Measurements from ENCODE around the gene FBXW7. TPM values are rescaled to one million over a fixed set of nuclear protein-coding genes. Genes with fewer than 3 reads are reported as not detected.

Gene FBXW7
- total RNA-seq, 3 donors from 2014 or later (not counting 1 experiment from before 2014, with no cell fraction given): 172 to 202 (median 175) TPM

GRCh38 chr4:152572417-152573086, 36.7 kb upstream of the FBXW7 start:
- no peaks in the 10 kb centered on the region for H3K36me3 ChIP-seq (ENCODE audit: control insufficient read depth, insufficient read depth, low read length)
- DNase-seq: no peak
- no peak overlapping the region for H3K4me3 ChIP-seq (ENCODE audit: low read length)
- TF ChIP-seq CTCF (IDR thresholded peaks at IDR 0.05): no peak
- no peaks in the 10 kb centered on the region for H3K4me1 Mint-ChIP-seq
- no peaks in the 10 kb centered on the region for H3K4me1 ChIP-seq (ENCODE audit: control insufficient read depth, insufficient read depth, low read length)
- 62% methylated on average over 7 of the region's 9 CpGs for WGBS (ENCODE audit: insufficient coverage)
- no peak overlapping the region for H3K27ac Mint-ChIP-seq
- no peaks in the 10 kb centered on the region for H3K36me3 Mint-ChIP-seq
- ATAC-seq: no peak
- intact Hi-C loops (cut with micrococcal nuclease): no loop called here
- no peaks in the 10 kb centered on the region for H3K9me3 Mint-ChIP-seq
- no peaks in the 10 kb centered on the region for H3K9me3 ChIP-seq (ENCODE audit: control insufficient read depth, insufficient read depth, low read length)
- H3K27me3 ChIP-seq (ENCODE audit: control insufficient read depth, insufficient read depth, low read length): peaks cover 4% of the 10 kb centered on the region
- H3K27me3 Mint-ChIP-seq (ENCODE audit: low read depth in 2 of 2): peaks cover 14 to 33% of the 10 kb centered on the region in 2 donors
- no peak overlapping the region for H3K27ac ChIP-seq (ENCODE audit: low read length)
- no peak overlapping the region for H3K4me3 Mint-ChIP-seq

- Mint-ChIP-seq H3K4me1 (no peaks in the 10 kb centered on the region), H3K27ac (no peak overlapping the region), H3K27me3 (ENCODE audit: low read depth in 2 of 2) (peaks cover 14 to 33% of the 10 kb centered on the region in 2 donors), H3K9me3 (no peaks in the 10 kb centered on the region), H3K4me3 (no peak overlapping the region), H3K36me3 (no peaks in the 10 kb centered on the region)
- peaks cover 4% of the 10 kb centered on the region for H3K27me3 ChIP-seq (ENCODE audit: control insufficient read depth, insufficient read depth, low read length)
- H3K36me3 ChIP-seq (ENCODE audit: control insufficient read depth, insufficient read depth, low read length): no peaks in the 10 kb centered on the region
- intact Hi-C loops (cut with micrococcal nuclease): no loop called here
- no peak for TF ChIP-seq CTCF (IDR thresholded peaks at IDR 0.05)
- no peak overlapping the region for H3K4me3 ChIP-seq (ENCODE audit: low read length)
- no peaks in the 10 kb centered on the region for H3K4me1 ChIP-seq (ENCODE audit: control insufficient read depth, insufficient read depth, low read length)
- ATAC-seq (no peak), DNase-seq (no peak)
- no CpG with 5 or more reads among the region's 1 CpG for WGBS (ENCODE audit: insufficient coverage)
- H3K9me3 ChIP-seq (ENCODE audit: control insufficient read depth, insufficient read depth, low read length): no peaks in the 10 kb centered on the region
- H3K27ac ChIP-seq (ENCODE audit: low read length): no peak overlapping the region
Observed at GRCh38 chr4:152571770-152572169, 35.9 kb upstream of the FBXW7 start.

DNA sequence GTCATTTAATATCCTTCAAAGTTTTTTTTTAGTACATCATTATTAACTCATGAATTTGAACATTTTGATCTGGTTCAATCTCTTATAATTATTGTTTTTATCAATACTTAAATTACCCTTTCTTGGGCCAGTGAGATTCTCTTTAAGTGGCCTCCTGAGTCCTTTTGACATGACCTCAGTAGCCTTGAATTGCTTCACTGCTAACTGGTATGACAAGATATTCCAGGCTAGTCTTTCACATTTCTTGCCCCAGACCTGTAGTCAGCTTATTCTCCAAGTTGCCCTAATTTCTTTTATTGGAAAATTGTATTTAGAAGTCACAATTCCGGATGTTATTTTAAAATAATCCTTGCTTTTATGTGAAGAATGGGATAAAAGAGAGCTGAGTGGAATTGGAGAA, 35.4 kb upstream of the FBXW7 start:
- DNase-seq (no peak), ATAC-seq (no peak)
- H3K27ac Mint-ChIP-seq: no peak overlapping the region
- Histone ChIP-seq H3K27me3 (ENCODE audit: control insufficient read depth, insufficient read depth, low read length) (peaks cover 4% of the 10 kb centered on the region), H3K9me3 (ENCODE audit: control insufficient read depth, insufficient read depth, low read length) (no peaks in the 10 kb centered on the region), H3K36me3 (ENCODE audit: control insufficient read depth, insufficient read depth, low read length) (no peaks in the 10 kb centered on the region), H3K27ac (ENCODE audit: low read length) (no peak overlapping the region), H3K4me3 (ENCODE audit: low read length) (no peak overlapping the region), H3K4me1 (ENCODE audit: control insufficient read depth, insufficient read depth, low read length) (no peaks in the 10 kb centered on the region)
- WGBS (ENCODE audit: insufficient coverage): 79% methylated on average over 1 of the region's 1 CpG
- no peaks in the 10 kb centered on the region for H3K36me3 Mint-ChIP-seq
- intact Hi-C loops (cut with micrococcal nuclease): no loop called here
- H3K9me3 Mint-ChIP-seq: no peaks in the 10 kb centered on the region
- H3K27me3 Mint-ChIP-seq (ENCODE audit: low read depth in 2 of 2): peaks cover 14 to 33% of the 10 kb centered on the region in 2 donors
- no peaks in the 10 kb centered on the region for H3K4me1 Mint-ChIP-seq
- no peak overlapping the region for H3K4me3 Mint-ChIP-seq
- TF ChIP-seq CTCF (IDR thresholded peaks at IDR 0.05): no peak

DNA sequence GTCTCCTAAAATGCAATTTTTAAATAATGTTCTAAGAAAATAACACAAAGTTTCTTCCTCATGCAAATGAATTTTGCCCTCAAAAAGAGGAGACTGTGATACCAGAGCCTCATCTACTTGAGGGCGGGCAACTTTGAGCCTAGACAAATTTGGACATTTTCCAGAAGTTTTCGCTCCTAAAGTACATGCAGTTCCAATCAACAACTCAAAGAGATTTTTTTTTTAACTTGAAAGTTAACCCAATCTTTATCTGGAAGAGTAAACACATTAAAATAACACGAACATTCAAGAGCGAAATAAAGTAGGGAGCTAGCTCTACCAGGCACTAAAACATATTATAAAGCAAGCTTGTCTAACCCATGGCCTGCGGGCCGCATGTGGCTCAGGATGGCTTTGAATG, 29.4 kb upstream of the FBXW7 start:
- intact Hi-C loops (cut with micrococcal nuclease): no loop called here
- ATAC-seq (no peak), DNase-seq (no peak)
- Histone ChIP-seq H3K36me3 (ENCODE audit: control insufficient read depth, insufficient read depth, low read length) (no peaks in the 10 kb centered on the region), H3K27ac (ENCODE audit: low read length) (no peak overlapping the region), H3K27me3 (ENCODE audit: control insufficient read depth, insufficient read depth, low read length) (no peaks in the 10 kb centered on the region), H3K4me1 (ENCODE audit: control insufficient read depth, insufficient read depth, low read length) (no peaks in the 10 kb centered on the region), H3K9me3 (ENCODE audit: control insufficient read depth, insufficient read depth, low read length) (no peaks in the 10 kb centered on the region), H3K4me3 (ENCODE audit: low read length) (no peak overlapping the region)
- Mint-ChIP-seq H3K27me3 (ENCODE audit: low read depth in 2 of 2) (no peaks in the 10 kb centered on the region), H3K4me1 (no peaks in the 10 kb centered on the region), H3K9me3 (no peaks in the 10 kb centered on the region), H3K27ac (no peak overlapping the region), H3K4me3 (no peak overlapping the region), H3K36me3 (no peaks in the 10 kb centered on the region)
- WGBS (ENCODE audit: insufficient coverage): 97% methylated on average over 6 of the region's 6 CpGs
- no peak for TF ChIP-seq CTCF (IDR thresholded peaks at IDR 0.05)
